Effector memory CD4-positive, alpha-beta T cell (primary cell): ENCODE data around the gene ATPAF1.

ENCODE experiments used
- DNase-seq, 3 donors: peaks; one replicate each; pipeline ENCODE4 v3.0.0-alpha.2; 2020
- H3K27ac ChIP-seq: 2 replicates; pipeline ENCODE4 v1.7.0; 2013; ENCODE audit warnings: mild to moderate bottlenecking, low read length, moderate library complexity; ENCODE audit not compliant: insufficient read depth, poor library complexity, severe bottlenecking
- H3K27me3 ChIP-seq: replicated peaks from 2 replicates; pipeline ENCODE4 v1.7.0; 2013; ENCODE audit warnings: mild to moderate bottlenecking, low read length; ENCODE audit not compliant: insufficient read depth, control insufficient read depth, poor library complexity, severe bottlenecking
- H3K36me3 ChIP-seq: 2 replicates; pipeline ENCODE4 v1.7.0; 2013; ENCODE audit warnings: mild to moderate bottlenecking, low read length, moderate library complexity; ENCODE audit not compliant: control insufficient read depth, insufficient read depth
- H3K4me1 ChIP-seq: 2 replicates; pipeline ENCODE4 v1.7.0; 2013; ENCODE audit warnings: low read length, mild to moderate bottlenecking; ENCODE audit not compliant: control insufficient read depth, insufficient read depth, poor library complexity, severe bottlenecking
- H3K4me3 ChIP-seq: 2 replicates; pipeline ENCODE4 v1.7.0; 2013; ENCODE audit warnings: low read length, low read depth, mild to moderate bottlenecking; ENCODE audit not compliant: insufficient read depth, poor library complexity, severe bottlenecking
- H3K9me3 ChIP-seq: 2 replicates; pipeline ENCODE4 v1.7.0; 2013; ENCODE audit warnings: mild to moderate bottlenecking, low read length, moderate library complexity; ENCODE audit not compliant: control insufficient read depth

The ATPAF1 gene

GRCh38 chr1:46582972-46583371 is 85.2 kb downstream of the ATPAF1 start:
- peaks cover 22% of the 10 kb centered on the region for H3K36me3 ChIP-seq
- DNase-seq = no peak
- no peaks in the 10 kb centered on the region for H3K27me3 ChIP-seq
- H3K4me1 ChIP-seq = peaks cover 15% of the 10 kb centered on the region
- no peak overlapping the region for H3K4me3 ChIP-seq
- H3K27ac ChIP-seq = no peak overlapping the region
- no peaks in the 10 kb centered on the region for H3K9me3 ChIP-seq
